WTC11 (cell line): ENCODE data around the gene CAMTA1. TPM values are rescaled to one million over a fixed set of nuclear protein-coding genes. Genes with fewer than 3 reads are reported as not detected.

ENCODE experiments used
- ATAC-seq: fragments of 200-7000 bp; cut with Tn5 transposase; 2 replicates; pipeline ENCODE4 v1.10.0; 2021; ENCODE audit warnings: mild to moderate bottlenecking, moderate library complexity
- CTCF ChIA-PET: fragments of 300-600 bp; sonication (Branson Sonifier 250); formaldehyde crosslinking; loops from one replicate; lab custom pipeline; 2021; ENCODE audit warnings: antibody characterized with exemption; lab: Charles Lee
- POLR2A ChIA-PET: fragments of 350-600 bp; sonication (Branson Sonifier 250); formaldehyde crosslinking; loops from one replicate; lab custom pipeline; 2021; ENCODE audit warnings: antibody characterized with exemption; lab: Charles Lee
- DNase-seq: peaks from one replicate; pipeline ENCODE4 v3.0.0; 2021; ENCODE audit warnings: low spot score
- H3K27ac Mint-ChIP-seq: 2 replicates; pipeline ENCODE4 v1.8.0; 2021; ENCODE audit warnings: mixed read lengths
- H3K27me3 Mint-ChIP-seq: 2 replicates; pipeline ENCODE4 v1.8.0; 2021; ENCODE audit warnings: low read depth, mild to moderate bottlenecking, moderate library complexity, mixed read lengths
- H3K36me3 Mint-ChIP-seq: 2 replicates; pipeline ENCODE4 v1.8.0; 2021; ENCODE audit warnings: mixed read lengths
- H3K4me1 Mint-ChIP-seq: 2 replicates; pipeline ENCODE4 v1.8.0; 2022; ENCODE audit warnings: mixed read lengths
- H3K4me3 Mint-ChIP-seq: 2 replicates; pipeline ENCODE4 v1.8.0; 2021; ENCODE audit warnings: mild to moderate bottlenecking, moderate library complexity, mixed read lengths
- H3K9me3 Mint-ChIP-seq: 2 replicates; pipeline ENCODE4 v1.8.0; 2021; ENCODE audit warnings: mixed read lengths
- CREM ChIP-seq: sonication (generic); formaldehyde crosslinking; IDR thresholded peaks from 2 replicates; pipeline ENCODE4 v1.8.1; 2022; ENCODE audit warnings: mild to moderate bottlenecking, missing genetic modification reagents, moderate library complexity
- ETV6 ChIP-seq: sonication (generic); formaldehyde crosslinking; IDR thresholded peaks from 2 replicates; pipeline ENCODE4 v1.8.1; 2022; ENCODE audit warnings: mild to moderate bottlenecking, missing genetic modification reagents
- HMGA2 ChIP-seq: fragments of 250-450 bp; sonication (Bioruptor Pico); IDR thresholded peaks from 2 replicates; pipeline ENCODE4 v1.4.0; 2021; ENCODE audit warnings: mild to moderate bottlenecking, moderate library complexity
- IRF2 ChIP-seq: sonication (generic); formaldehyde crosslinking; IDR thresholded peaks from 2 replicates; pipeline ENCODE4 v1.8.0; 2022; ENCODE audit warnings: low read depth, missing genetic modification reagents, borderline replicate concordance
- JAZF1 ChIP-seq: fragments of 250-450 bp; sonication (Bioruptor Pico); IDR thresholded peaks from 2 replicates; pipeline ENCODE4 v1.9.0; 2021; ENCODE audit warnings: moderate library complexity, mild to moderate bottlenecking, inconsistent platforms
- JUN ChIP-seq: sonication (generic); formaldehyde crosslinking; IDR thresholded peaks from 2 replicates; pipeline ENCODE4 v1.8.0; 2023; ENCODE audit warnings: mild to moderate bottlenecking, missing genetic modification reagents
- MXD4 ChIP-seq: fragments of 250-450 bp; sonication (Bioruptor Pico); IDR thresholded peaks from 2 replicates; pipeline ENCODE4 v1.8.0; 2021; ENCODE audit warnings: mild to moderate bottlenecking, moderate library complexity, borderline replicate concordance
- NFE2L1 ChIP-seq: sonication (generic); formaldehyde crosslinking; IDR thresholded peaks from 2 replicates; pipeline ENCODE4 v1.8.1; 2023; ENCODE audit warnings: missing genetic modification reagents
- PRRX2 ChIP-seq: fragments of 250-450 bp; sonication (Bioruptor Pico); IDR thresholded peaks from 2 replicates; pipeline ENCODE4 v1.8.0; 2021; ENCODE audit warnings: mild to moderate bottlenecking
- ZNF121 ChIP-seq: sonication (generic); formaldehyde crosslinking; IDR thresholded peaks from 2 replicates; pipeline ENCODE4 v1.8.0; 2023; ENCODE audit warnings: missing genetic modification reagents
- ZNF263 ChIP-seq: sonication (generic); formaldehyde crosslinking; IDR thresholded peaks from 2 replicates; pipeline ENCODE4 v1.8.1; 2022; ENCODE audit warnings: low read depth, mild to moderate bottlenecking, moderate library complexity, missing genetic modification reagents
- ZNF423 ChIP-seq: fragments of 250-450 bp; sonication (Bioruptor Pico); IDR thresholded peaks from 2 replicates; pipeline ENCODE4 v2.1.2; 2022; ENCODE audit warnings: mild to moderate bottlenecking, moderate library complexity
- total RNA-seq: library from RNA; stranded (reverse); gene quantifications from 3 replicates; pipeline ENCODE4 v1.2.3, GENCODE V29; 2021
- TF ChIP-seq, protein P1 (sequence below): sonication (generic); formaldehyde crosslinking; IDR thresholded peaks from 2 replicates; pipeline ENCODE4 v1.8.0; 2023; ENCODE audit warnings: missing genetic modification reagents
- TF ChIP-seq, protein P2 (sequence below): sonication (generic); formaldehyde crosslinking; IDR thresholded peaks from 2 replicates; pipeline ENCODE4 v1.8.1; 2023; ENCODE audit warnings: mild to moderate bottlenecking, missing genetic modification reagents, moderate library complexity
- TF ChIP-seq, protein P3 (sequence below): sonication (generic); formaldehyde crosslinking; IDR thresholded peaks from 2 replicates; pipeline ENCODE4 v1.8.0; 2022; ENCODE audit warnings: mild to moderate bottlenecking, missing genetic modification reagents
- TF ChIP-seq, protein P4 (sequence below): sonication (generic); formaldehyde crosslinking; IDR thresholded peaks from 2 replicates; pipeline ENCODE4 v1.8.1; 2023; ENCODE audit warnings: mild to moderate bottlenecking, missing genetic modification reagents, borderline replicate concordance
- TF ChIP-seq, protein P5 (sequence below): sonication (generic); formaldehyde crosslinking; IDR thresholded peaks from 2 replicates; pipeline ENCODE4 v1.8.1; 2023; ENCODE audit warnings: mild to moderate bottlenecking, moderate library complexity, missing genetic modification reagents
- TF ChIP-seq, protein P6 (sequence below): fragments of 250-450 bp; sonication (Bioruptor Pico); conservative IDR thresholded peaks from 2 replicates; pipeline ENCODE4 v1.9.0; 2021; ENCODE audit warnings: mild to moderate bottlenecking
- TF ChIP-seq, protein P7 (sequence below): sonication (generic); formaldehyde crosslinking; conservative IDR thresholded peaks from 2 replicates; pipeline ENCODE4 v1.8.1; 2023; ENCODE audit warnings: mild to moderate bottlenecking, low read depth, missing genetic modification reagents, moderate library complexity

Gene CAMTA1
- total RNA-seq, 1 experiment from 2014 or later: 86.4 TPM

DNA sequence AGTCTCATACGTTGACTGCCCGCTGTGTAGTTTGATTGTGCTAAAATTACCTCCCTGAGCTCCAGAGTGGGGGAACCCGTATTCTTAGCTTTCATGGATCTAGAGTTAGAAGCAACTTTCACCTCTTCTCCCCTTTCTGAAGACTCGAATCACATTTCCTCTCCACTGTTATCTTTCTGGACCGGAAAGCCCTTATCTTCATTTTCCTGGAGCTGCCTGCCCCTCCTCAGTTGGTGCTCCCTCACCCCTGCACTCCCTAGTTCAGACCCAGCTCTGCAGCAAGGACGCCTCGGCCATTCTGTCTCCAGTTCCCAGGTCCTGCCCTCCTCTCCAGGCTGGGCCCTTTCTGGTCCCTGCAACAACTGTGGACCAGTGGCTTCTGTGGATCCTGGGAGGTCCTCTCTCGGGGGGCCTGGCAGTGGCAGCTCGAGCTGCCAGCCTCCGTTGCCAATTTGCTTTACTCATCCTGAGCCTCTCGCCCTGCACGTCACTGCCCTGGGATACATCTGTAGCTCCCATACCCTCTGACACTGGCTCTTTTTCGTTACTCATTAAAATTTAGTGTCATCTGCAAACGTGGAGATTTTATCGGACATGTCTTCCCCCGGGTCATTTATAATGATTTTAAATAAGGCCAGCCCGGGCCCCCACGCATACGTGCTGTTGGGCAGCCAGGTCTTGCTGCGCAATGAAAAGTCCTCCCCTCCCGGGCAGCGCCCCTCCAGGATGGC, 844.4 kb downstream of the CAMTA1 start:
- Mint-ChIP-seq H3K4me3 (no peak overlapping the region), H3K36me3 (no peaks in the 10 kb centered on the region), H3K4me1 (0 out of 2 replicates have a peak, but pooled peaks cover 4% of the 10 kb centered on the region), H3K27me3 (no peaks in the 10 kb centered on the region), H3K9me3 (no peaks in the 10 kb centered on the region), H3K27ac (no peak overlapping the region)
- no peak for ATAC-seq
- TF ChIP-seq ZNF423 (CRISPR knock-in tag): no peak
- TF ChIP-seq, protein P1, sequence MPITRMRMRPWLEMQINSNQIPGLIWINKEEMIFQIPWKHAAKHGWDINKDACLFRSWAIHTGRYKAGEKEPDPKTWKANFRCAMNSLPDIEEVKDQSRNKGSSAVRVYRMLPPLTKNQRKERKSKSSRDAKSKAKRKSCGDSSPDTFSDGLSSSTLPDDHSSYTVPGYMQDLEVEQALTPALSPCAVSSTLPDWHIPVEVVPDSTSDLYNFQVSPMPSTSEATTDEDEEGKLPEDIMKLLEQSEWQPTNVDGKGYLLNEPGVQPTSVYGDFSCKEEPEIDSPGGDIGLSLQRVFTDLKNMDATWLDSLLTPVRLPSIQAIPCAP (CRISPR knock-in tag): no peak
- TF ChIP-seq MXD4 (CRISPR knock-in tag): no peak
- no peak for TF ChIP-seq NFE2L1 (CRISPR knock-in tag)
- no peak for TF ChIP-seq JUN (CRISPR knock-in tag)
- no peak for DNase-seq
- CTCF ChIA-PET: interaction anchor here (0.9 to 1.5 kb wide), 3 partner anchors 15 to 68 kb away, joined by 3 to 4 read pairs (median 4); no protein-coding TSS in a partner anchor
- POLR2A ChIA-PET: no interaction called here

DNA sequence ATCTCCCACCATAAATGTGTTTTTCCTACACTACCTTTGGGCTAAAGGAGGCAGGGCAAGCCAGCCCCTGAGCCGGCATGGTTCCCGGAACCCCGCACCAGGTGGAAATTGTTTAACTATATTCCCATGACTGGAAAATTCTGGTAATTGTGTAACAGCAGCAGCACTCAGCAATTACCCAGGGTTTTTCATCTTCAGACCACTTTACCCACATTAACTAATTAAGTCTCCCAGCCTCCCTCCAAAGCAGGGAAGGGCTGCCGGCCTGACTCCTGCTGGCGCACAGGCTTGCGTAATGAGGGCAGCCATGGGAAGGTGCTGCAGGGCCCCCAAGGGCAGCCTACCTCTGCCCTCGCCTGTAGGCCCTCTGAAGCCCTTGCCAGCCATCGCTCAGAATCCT, 845.1 kb downstream of the CAMTA1 start:
- H3K27ac Mint-ChIP-seq: no peak overlapping the region
- H3K36me3 Mint-ChIP-seq: no peaks in the 10 kb centered on the region
- no peaks in the 10 kb centered on the region for H3K9me3 Mint-ChIP-seq
- H3K27me3 Mint-ChIP-seq: no peaks in the 10 kb centered on the region
- POLR2A ChIA-PET: no interaction called here
- TF ChIP-seq JAZF1 (no peak), ETV6 (CRISPR knock-in tag) (no peak), CREM (CRISPR knock-in tag) (no peak), HMGA2 (no peak), PRRX2 (CRISPR knock-in tag) (no peak), ZNF121 (no peak), JUN (CRISPR knock-in tag) (no peak), ZNF423 (CRISPR knock-in tag) (no peak), ZNF263 (CRISPR knock-in tag) (no peak), IRF2 (CRISPR knock-in tag) (no peak)
- TF ChIP-seq, protein P2, sequence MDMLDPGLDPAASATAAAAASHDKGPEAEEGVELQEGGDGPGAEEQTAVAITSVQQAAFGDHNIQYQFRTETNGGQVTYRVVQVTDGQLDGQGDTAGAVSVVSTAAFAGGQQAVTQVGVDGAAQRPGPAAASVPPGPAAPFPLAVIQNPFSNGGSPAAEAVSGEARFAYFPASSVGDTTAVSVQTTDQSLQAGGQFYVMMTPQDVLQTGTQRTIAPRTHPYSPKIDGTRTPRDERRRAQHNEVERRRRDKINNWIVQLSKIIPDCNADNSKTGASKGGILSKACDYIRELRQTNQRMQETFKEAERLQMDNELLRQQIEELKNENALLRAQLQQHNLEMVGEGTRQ (CRISPR knock-in tag): no peak
- TF ChIP-seq, protein P3, sequence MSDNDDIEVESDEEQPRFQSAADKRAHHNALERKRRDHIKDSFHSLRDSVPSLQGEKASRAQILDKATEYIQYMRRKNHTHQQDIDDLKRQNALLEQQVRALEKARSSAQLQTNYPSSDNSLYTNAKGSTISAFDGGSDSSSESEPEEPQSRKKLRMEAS (CRISPR knock-in tag): no peak
- TF ChIP-seq, protein P4, sequence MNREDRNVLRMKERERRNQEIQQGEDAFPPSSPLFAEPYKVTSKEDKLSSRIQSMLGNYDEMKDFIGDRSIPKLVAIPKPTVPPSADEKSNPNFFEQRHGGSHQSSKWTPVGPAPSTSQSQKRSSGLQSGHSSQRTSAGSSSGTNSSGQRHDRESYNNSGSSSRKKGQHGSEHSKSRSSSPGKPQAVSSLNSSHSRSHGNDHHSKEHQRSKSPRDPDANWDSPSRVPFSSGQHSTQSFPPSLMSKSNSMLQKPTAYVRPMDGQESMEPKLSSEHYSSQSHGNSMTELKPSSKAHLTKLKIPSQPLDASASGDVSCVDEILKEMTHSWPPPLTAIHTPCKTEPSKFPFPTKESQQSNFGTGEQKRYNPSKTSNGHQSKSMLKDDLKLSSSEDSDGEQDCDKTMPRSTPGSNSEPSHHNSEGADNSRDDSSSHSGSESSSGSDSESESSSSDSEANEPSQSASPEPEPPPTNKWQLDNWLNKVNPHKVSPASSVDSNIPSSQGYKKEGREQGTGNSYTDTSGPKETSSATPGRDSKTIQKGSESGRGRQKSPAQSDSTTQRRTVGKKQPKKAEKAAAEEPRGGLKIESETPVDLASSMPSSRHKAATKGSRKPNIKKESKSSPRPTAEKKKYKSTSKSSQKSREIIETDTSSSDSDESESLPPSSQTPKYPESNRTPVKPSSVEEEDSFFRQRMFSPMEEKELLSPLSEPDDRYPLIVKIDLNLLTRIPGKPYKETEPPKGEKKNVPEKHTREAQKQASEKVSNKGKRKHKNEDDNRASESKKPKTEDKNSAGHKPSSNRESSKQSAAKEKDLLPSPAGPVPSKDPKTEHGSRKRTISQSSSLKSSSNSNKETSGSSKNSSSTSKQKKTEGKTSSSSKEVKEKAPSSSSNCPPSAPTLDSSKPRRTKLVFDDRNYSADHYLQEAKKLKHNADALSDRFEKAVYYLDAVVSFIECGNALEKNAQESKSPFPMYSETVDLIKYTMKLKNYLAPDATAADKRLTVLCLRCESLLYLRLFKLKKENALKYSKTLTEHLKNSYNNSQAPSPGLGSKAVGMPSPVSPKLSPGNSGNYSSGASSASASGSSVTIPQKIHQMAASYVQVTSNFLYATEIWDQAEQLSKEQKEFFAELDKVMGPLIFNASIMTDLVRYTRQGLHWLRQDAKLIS (CRISPR knock-in tag): no peak
- TF ChIP-seq, protein P5, sequence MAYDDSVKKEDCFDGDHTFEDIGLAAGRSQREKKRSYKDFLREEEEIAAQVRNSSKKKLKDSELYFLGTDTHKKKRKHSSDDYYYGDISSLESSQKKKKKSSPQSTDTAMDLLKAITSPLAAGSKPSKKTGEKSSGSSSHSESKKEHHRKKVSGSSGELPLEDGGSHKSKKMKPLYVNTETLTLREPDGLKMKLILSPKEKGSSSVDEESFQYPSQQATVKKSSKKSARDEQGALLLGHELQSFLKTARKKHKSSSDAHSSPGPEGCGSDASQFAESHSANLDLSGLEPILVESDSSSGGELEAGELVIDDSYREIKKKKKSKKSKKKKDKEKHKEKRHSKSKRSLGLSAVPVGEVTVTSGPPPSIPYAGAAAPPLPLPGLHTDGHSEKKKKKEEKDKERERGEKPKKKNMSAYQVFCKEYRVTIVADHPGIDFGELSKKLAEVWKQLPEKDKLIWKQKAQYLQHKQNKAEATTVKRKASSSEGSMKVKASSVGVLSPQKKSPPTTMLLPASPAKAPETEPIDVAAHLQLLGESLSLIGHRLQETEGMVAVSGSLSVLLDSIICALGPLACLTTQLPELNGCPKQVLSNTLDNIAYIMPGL: no peak
- TF ChIP-seq, protein P6, sequence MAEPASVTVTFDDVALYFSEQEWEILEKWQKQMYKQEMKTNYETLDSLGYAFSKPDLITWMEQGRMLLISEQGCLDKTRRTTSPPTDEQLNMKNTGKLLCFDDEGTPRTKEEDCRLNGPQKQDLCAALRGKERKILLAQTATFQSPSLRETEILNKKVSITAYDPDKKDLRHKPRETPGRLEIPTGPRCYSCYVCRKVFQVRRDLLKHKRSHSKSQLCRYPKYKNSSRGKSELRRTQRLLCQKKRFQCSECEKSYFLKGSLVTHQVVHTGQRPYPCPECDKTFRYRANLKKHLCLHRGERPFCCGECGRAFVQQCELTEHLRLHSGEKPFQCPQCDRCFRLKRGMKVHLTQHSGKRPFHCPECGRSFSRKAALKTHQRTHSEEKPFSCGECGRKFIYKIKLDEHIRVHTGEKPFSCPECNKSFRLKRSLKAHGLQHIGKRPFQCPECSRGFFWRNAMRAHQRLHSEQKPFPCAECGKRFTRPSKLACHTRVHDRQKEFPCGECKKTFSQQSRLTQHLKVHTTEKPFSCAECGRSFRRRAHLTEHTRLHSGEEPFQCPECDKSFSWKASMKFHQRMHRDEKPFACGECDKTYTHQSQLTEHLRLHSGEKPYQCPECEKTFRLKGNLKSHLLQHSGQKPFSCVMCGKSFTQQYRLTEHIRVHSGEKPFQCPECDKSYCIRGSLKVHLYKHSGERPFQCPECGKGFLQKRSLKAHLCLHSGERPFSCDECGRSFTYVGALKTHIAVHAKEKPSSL (CRISPR knock-in tag): no peak
- TF ChIP-seq, protein P7, sequence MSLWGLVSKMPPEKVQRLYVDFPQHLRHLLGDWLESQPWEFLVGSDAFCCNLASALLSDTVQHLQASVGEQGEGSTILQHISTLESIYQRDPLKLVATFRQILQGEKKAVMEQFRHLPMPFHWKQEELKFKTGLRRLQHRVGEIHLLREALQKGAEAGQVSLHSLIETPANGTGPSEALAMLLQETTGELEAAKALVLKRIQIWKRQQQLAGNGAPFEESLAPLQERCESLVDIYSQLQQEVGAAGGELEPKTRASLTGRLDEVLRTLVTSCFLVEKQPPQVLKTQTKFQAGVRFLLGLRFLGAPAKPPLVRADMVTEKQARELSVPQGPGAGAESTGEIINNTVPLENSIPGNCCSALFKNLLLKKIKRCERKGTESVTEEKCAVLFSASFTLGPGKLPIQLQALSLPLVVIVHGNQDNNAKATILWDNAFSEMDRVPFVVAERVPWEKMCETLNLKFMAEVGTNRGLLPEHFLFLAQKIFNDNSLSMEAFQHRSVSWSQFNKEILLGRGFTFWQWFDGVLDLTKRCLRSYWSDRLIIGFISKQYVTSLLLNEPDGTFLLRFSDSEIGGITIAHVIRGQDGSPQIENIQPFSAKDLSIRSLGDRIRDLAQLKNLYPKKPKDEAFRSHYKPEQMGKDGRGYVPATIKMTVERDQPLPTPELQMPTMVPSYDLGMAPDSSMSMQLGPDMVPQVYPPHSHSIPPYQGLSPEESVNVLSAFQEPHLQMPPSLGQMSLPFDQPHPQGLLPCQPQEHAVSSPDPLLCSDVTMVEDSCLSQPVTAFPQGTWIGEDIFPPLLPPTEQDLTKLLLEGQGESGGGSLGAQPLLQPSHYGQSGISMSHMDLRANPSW (CRISPR knock-in tag): no peak
- TF ChIP-seq, all 79 proteins: peak for 0
- no peak for ATAC-seq
- CTCF ChIA-PET: no interaction called here
- DNase-seq: no peak
- 0 out of 2 replicates have a peak, but pooled peaks cover 4% of the 10 kb centered on the region for H3K4me1 Mint-ChIP-seq
- no peak overlapping the region for H3K4me3 Mint-ChIP-seq
